Chondrocyte (in vitro differentiated cells): ENCODE measurements around the gene MTX3. TPM values are rescaled to one million over a fixed set of nuclear protein-coding genes. Genes with fewer than 3 reads are reported as not detected.

Experiments used
- DNase-seq: peaks from one replicate; pipeline ENCODE4 v3.0.0; 2021; ENCODE audit warnings: mixed read lengths, low spot score
- H3K27ac Mint-ChIP-seq: one replicate; pipeline ENCODE4 v1.8.0; 2021; ENCODE audit warnings: mild to moderate bottlenecking, moderate library complexity, mixed read lengths; ENCODE audit not compliant: unreplicated experiment
- H3K27me3 Mint-ChIP-seq: 2 replicates; pipeline ENCODE4 v1.8.0; 2021; ENCODE audit warnings: low read depth, mixed read lengths
- H3K36me3 Mint-ChIP-seq: 2 replicates; pipeline ENCODE4 v1.8.0; 2021; ENCODE audit warnings: low read depth, mixed read lengths
- H3K4me1 Mint-ChIP-seq: 2 replicates; pipeline ENCODE4 v1.8.0; 2021; ENCODE audit warnings: low read depth, mild to moderate bottlenecking, mixed read lengths
- H3K4me3 Mint-ChIP-seq: one replicate; pipeline ENCODE4 v1.8.0; 2021; ENCODE audit warnings: mild to moderate bottlenecking, moderate library complexity, mixed read lengths; ENCODE audit not compliant: unreplicated experiment
- H3K9me3 Mint-ChIP-seq: 2 replicates; pipeline ENCODE4 v1.8.0; 2021; ENCODE audit warnings: low read depth, mixed read lengths
- total RNA-seq: library from RNA; stranded (reverse); gene quantifications from 3 replicates; pipeline ENCODE4 v1.2.1, GENCODE V29; 2021
- TF ChIP-seq, protein P1 (sequence below): fragments of 200-600 bp; sonication (generic); IDR thresholded peaks from 2 replicates; pipeline ENCODE4 v1.5.0; 2021; ENCODE audit warnings: antibody characterized with exemption, mild to moderate bottlenecking, moderate library complexity

Gene MTX3
- total RNA-seq, 1 donor from 2014 or later: 11.5 TPM

DNA sequence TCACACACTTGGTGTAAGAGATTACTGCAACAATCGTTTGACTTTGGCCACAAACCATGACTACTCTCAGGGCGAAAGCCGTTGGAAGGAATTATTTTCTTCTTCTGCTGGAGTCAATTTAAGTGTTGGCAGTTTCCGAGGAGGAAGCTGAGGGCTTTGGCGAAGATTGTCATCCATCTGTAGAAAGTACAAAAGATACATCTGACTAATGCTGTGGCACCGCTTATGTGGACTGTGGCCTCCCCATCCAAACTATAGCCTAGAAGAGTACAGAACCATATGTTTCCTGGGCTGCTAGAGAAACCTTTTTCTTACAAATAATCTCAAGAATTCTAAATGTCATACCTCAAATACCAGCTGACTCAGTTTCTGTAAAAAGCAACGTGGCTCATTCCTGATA lies 7.4 kb downstream of the MTX3 start:
- H3K4me1 Mint-ChIP-seq: no peaks in the 10 kb centered on the region
- H3K27me3 Mint-ChIP-seq: no peaks in the 10 kb centered on the region
- H3K4me3 Mint-ChIP-seq: no peak overlapping the region
- no peaks in the 10 kb centered on the region for H3K9me3 Mint-ChIP-seq
- TF ChIP-seq, protein P1, sequence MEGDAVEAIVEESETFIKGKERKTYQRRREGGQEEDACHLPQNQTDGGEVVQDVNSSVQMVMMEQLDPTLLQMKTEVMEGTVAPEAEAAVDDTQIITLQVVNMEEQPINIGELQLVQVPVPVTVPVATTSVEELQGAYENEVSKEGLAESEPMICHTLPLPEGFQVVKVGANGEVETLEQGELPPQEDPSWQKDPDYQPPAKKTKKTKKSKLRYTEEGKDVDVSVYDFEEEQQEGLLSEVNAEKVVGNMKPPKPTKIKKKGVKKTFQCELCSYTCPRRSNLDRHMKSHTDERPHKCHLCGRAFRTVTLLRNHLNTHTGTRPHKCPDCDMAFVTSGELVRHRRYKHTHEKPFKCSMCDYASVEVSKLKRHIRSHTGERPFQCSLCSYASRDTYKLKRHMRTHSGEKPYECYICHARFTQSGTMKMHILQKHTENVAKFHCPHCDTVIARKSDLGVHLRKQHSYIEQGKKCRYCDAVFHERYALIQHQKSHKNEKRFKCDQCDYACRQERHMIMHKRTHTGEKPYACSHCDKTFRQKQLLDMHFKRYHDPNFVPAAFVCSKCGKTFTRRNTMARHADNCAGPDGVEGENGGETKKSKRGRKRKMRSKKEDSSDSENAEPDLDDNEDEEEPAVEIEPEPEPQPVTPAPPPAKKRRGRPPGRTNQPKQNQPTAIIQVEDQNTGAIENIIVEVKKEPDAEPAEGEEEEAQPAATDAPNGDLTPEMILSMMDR: no peak
- H3K27ac Mint-ChIP-seq: no peak overlapping the region
- DNase-seq: no peak
- H3K36me3 Mint-ChIP-seq: peaks cover 16% of the 10 kb centered on the region

DNA sequence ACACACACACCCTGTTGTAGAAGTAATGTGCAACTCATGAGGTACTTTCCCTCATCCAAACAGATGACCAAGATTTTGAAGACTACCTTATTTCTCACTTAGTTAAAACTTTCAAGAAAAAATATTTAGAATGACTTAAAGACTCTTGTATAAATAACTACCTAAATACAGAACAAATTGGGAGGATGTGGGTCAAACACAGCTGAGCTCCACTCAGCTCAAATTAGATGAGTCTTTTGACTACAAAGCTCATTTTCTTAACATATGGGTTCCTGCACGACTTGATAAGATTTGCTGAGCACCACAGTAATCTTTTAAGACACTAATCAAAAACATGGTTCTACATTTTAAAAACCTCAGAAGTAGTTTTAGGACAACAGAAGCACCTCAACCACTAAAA lies 8.9 kb downstream of the MTX3 start:
- Mint-ChIP-seq H3K27ac (no peak overlapping the region), H3K9me3 (no peaks in the 10 kb centered on the region), H3K4me1 (no peaks in the 10 kb centered on the region), H3K4me3 (no peak overlapping the region), H3K36me3 (peaks cover 21% of the 10 kb centered on the region), H3K27me3 (no peaks in the 10 kb centered on the region)
- TF ChIP-seq, protein P1: no peak
- DNase-seq: no peak

DNA sequence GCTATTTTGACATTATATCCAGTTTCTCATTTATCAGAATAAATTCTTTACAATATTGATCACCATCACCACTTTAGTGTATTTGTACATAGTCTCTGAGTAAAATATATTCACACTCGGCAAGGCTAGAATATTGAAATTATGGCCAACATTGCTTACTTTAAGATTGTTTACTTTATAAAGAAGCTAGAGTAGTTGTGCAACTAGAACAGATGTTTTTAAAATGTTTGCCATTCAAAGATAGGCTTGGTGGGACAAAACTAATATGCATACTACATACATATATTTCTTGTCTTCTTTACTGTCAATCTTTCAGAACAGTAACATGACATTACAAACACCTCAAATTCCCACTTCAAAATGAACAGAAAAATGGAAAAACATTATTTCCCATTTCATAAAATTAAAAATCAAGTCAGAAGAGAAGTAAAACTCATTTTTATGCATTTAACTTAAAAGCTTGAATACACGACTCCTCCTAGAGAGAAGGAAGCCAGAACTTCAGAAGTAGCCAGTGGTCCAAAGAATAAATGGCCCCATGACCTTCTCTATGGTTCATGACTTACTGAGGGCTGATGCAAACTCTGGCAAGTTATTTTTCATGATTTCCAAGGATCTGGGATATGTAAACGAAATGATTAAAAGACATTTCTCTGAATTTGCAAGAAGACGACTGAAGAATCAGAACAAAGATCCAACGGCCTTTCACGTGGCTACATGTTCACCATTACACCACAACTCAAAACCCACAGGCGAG lies 14.1 kb downstream of the MTX3 start:
- no peak overlapping the region for H3K27ac Mint-ChIP-seq
- no peaks in the 10 kb centered on the region for H3K9me3 Mint-ChIP-seq
- H3K27me3 Mint-ChIP-seq: no peaks in the 10 kb centered on the region
- no peak for DNase-seq
- H3K36me3 Mint-ChIP-seq: peaks cover 9% of the 10 kb centered on the region
- TF ChIP-seq, protein P1: no peak
- H3K4me1 Mint-ChIP-seq: peaks cover 12% of the 10 kb centered on the region
- no peak overlapping the region for H3K4me3 Mint-ChIP-seq

DNA sequence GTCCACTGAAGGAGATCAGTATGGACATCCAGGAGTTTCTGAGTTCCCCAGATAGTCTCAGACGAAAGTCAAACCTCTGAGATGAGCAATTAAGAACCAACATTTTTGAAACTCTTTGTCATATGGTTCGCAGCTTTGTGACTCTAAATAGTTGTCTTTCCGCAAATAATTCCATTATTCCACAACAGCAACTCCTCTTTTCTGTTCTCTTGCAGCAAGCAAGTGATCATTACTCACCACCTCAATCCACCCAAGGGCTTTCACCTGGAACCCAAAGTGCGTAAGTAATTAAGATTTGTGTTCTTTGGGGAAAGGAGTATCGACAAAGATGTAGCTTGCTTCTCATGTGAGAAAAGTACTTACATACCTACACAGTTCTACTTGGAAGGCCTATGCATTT lies 15.6 kb downstream of the MTX3 start:
- Mint-ChIP-seq H3K36me3 (peaks cover 9% of the 10 kb centered on the region), H3K4me3 (no peak overlapping the region), H3K27me3 (no peaks in the 10 kb centered on the region), H3K9me3 (no peaks in the 10 kb centered on the region), H3K27ac (no peak overlapping the region), H3K4me1 (peaks cover 17% of the 10 kb centered on the region)
- TF ChIP-seq, protein P1: no peak
- no peak for DNase-seq

DNA sequence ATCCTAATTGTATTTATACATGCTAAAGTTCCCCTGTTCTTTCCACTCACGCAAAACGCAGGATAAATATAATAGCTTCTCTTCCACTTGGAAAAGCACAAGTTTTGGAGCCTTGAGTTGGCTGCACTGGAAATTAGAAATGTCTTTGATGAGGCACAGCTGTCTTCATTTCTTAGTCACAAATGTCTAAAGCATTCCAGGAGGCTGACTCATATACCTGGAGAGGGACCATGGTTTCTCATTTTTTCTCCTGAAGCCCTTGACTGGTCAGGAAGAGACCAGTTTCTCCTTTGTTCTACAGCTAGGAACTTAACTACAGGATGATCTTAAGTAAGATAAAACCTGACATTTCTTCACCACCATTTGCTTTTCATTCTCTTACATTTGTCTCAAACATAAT lies 16.2 kb downstream of the MTX3 start:
- peaks cover 9% of the 10 kb centered on the region for H3K36me3 Mint-ChIP-seq
- DNase-seq: no peak
- peaks cover 17% of the 10 kb centered on the region for H3K4me1 Mint-ChIP-seq
- TF ChIP-seq, protein P1: no peak
- H3K4me3 Mint-ChIP-seq: no peak overlapping the region
- H3K9me3 Mint-ChIP-seq: no peaks in the 10 kb centered on the region
- H3K27me3 Mint-ChIP-seq: no peaks in the 10 kb centered on the region
- H3K27ac Mint-ChIP-seq: no peak overlapping the region
